ENCODE results near the gene BPIFB1. TPM values are rescaled to one million over a fixed set of nuclear protein-coding genes. Genes with fewer than 3 reads are reported as not detected.

BPIFB1 gene
- total RNA-seq, 2 donors from 2014 or later, result not detected

DNA sequence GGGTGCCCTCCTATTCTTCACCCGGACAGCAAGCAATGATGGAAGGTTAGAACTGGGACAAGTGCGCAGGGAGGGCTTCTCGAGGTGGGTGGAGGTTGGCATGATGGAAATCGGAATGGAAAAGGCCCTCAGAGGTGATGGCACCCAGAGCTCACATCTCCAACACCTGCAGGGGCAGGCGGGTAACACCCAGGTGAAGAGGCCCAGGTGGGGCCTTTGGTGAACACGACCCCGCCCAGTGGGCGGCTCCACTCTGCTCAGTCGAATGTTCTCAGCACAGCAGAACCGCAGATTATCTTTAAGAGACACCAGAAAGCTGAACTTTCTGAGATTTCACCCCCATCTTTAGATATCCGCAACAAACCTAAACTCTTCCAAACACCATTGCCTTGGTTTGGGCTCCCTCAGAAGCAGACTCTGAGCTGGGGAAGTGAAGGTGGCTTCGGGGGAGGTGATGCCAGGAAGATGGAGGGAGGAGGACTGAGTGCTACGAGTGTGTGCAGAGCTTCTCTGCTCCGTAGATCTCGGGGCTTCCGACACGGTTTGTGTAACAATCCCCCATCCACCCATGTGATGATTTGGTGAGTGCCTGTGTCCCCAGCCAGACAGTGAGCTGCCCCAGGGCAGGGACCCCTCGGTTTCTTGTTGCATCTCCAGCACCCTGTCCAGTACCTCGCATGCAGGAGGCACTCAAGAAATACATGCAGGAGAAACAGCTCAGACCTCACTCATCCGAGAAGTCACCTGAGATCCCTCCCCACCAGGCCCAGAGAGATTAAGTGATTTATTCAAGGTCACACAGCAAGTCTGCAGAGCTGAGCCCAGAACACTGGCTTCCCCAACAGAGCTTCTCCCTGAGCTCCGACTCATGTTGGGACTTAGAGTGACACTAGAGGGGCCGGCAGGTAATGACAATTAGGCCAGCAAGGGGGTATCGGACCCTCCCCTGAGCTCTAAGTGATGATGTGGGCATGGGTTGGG, 45.4 kb downstream of the BPIFB1 start:
- no peak overlapping the region for H3K4me3 Mint-ChIP-seq

DNA sequence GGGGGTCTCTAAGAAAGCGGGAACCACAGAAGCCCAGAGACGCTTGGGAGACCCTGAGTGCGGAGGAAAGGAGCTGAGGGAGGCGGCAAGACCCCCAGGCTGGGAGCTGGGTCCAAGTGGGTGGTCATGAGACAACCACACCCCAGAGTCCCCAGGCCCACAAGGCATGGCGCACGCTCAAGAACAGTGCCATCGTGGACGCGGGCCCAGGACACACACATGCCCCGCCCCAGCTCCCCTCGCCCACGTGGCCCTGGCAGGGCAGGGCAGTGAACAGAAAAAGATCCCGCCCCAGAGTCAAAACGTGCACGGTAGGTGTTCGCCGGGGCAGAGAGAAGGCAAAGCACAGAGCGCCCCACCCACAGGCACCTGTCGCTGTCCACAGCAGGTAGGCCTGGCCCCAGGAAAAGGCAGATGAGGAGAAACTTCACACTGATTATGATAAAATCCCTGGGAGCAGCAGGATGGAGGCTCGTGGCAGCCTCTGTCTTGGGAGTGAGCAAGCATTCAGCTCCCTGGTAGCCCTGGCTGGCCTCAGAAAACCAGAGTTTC, 50.0 kb downstream of the BPIFB1 start:
- Mint-ChIP-seq H3K36me3 (ENCODE audit: insufficient read depth in 2 of 2) (no peaks in the 10 kb centered on the region), H3K27ac (no peak overlapping the region), H3K9me3 (no peaks in the 10 kb centered on the region), H3K4me3 (no peak overlapping the region), H3K4me1 (ENCODE audit: low read depth) (no peaks in the 10 kb centered on the region), H3K27me3 (ENCODE audit: low read depth) (no peaks in the 10 kb centered on the region)
- no peak for DNase-seq
- no peak for ATAC-seq (replicated peaks in 1 of 2)

More for the DNA sequence above, 45.4 kb downstream of the BPIFB1 start:
- H3K36me3 Mint-ChIP-seq (ENCODE audit: insufficient read depth in 2 of 2), result no peaks in the 10 kb centered on the region
- H3K4me1 Mint-ChIP-seq (ENCODE audit: low read depth), result no peaks in the 10 kb centered on the region
- DNase-seq (no peak), ATAC-seq (replicated peaks in 1 of 2) (no peak)
- no peaks in the 10 kb centered on the region for H3K9me3 Mint-ChIP-seq
- no peaks in the 10 kb centered on the region for H3K27me3 Mint-ChIP-seq (ENCODE audit: low read depth)
- no peak overlapping the region for H3K27ac Mint-ChIP-seq

DNA sequence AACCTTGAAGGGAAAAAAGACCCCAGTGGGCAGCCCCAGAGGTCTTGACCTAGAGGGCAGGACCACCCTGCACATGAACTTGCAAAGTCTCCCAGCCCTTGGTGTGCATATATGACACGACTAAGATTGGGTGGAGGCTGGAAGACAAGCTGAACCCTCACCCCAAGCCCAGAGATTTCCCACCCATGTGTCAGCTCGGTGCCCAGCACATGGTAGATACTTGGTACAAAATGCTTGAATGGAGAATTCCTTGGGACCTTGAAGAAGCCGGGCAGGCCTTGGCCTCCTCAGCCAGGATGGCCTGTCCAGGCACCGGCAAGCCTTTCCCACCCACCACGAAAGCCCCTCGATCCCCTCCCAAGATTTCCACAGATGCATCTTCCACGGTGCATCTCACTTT, 50.6 kb downstream of the BPIFB1 start:
- H3K4me3 Mint-ChIP-seq, result no peak overlapping the region
- no peak for DNase-seq
- ATAC-seq (replicated peaks in 1 of 2), result no peak
- H3K4me1 Mint-ChIP-seq (ENCODE audit: low read depth), result no peaks in the 10 kb centered on the region
- H3K27me3 Mint-ChIP-seq (ENCODE audit: low read depth), result no peaks in the 10 kb centered on the region
- H3K36me3 Mint-ChIP-seq (ENCODE audit: insufficient read depth in 2 of 2), result no peaks in the 10 kb centered on the region
- no peaks in the 10 kb centered on the region for H3K9me3 Mint-ChIP-seq
- no peak overlapping the region for H3K27ac Mint-ChIP-seq

DNA sequence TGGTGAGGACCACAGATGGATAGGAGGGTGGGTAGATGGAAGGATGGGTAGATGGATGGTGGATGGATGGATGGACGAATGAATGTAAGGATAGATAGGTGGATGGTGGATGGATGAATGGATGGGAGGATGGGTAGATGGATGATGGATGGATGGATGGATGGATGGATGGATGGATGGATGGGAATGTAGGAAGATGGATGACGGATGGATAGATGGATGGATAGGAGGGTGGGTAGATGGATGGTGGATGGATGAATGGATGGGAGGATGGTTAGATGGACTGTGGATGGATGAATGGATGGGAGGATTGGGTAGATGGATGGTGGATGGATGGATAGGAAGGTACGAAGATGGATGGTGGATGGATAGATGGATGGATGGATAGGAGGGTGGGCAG, 51.1 kb downstream of the BPIFB1 start:
- Mint-ChIP-seq H3K27me3 (ENCODE audit: low read depth) (no peaks in the 10 kb centered on the region), H3K36me3 (ENCODE audit: insufficient read depth in 2 of 2) (no peaks in the 10 kb centered on the region), H3K4me1 (ENCODE audit: low read depth) (no peaks in the 10 kb centered on the region), H3K4me3 (no peak overlapping the region), H3K27ac (no peak overlapping the region), H3K9me3 (no peaks in the 10 kb centered on the region)
- DNase-seq, result no peak
- no peak for ATAC-seq (replicated peaks in 1 of 2)

DNA sequence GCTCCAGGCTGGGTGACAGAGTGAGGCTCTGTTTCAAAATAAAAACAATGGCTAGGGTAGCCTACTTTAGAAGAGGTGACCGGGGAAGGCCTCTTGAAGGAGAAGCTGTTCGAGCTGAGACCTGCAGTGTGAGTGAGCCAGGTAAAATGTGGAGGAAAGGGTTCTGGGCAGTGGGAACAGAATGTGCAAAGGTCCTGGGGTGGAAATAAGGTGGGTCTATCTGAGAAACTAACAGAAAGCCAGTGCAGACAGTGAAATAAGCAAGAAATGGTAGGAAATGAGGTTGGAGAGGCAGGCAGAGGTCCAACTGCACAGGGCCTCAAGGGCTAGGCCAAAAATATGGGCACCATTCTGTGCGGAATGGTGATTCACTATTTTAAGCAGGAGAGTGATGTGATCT, 53.4 kb downstream of the BPIFB1 start:
- Mint-ChIP-seq H3K4me1 (ENCODE audit: low read depth) (no peaks in the 10 kb centered on the region), H3K36me3 (ENCODE audit: insufficient read depth in 2 of 2) (no peaks in the 10 kb centered on the region), H3K9me3 (no peaks in the 10 kb centered on the region), H3K4me3 (no peak overlapping the region), H3K27ac (no peak overlapping the region), H3K27me3 (ENCODE audit: low read depth) (no peaks in the 10 kb centered on the region)
- DNase-seq (no peak), ATAC-seq (replicated peaks in 1 of 2) (no peak)

DNA sequence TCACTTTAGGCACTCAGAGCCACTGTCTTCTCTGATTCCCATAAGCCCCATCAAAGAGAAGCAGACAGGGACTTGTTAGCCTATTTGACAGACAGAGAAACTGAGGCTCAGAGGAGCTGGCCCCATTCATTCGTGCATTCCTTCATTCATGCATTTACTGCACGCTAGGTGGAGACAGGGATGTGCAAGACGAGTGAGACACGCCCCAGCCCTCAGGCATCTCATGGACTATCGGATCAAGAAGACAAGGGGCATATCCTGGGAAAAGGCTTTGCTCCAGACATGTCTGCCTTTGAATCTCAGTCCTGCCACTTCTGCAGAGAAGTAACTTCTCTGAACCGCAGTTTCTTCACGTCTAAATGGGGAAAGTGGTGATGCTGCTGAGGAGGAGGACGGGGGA, 54.1 kb downstream of the BPIFB1 start:
- H3K4me3 Mint-ChIP-seq, result no peak overlapping the region
- no peaks in the 10 kb centered on the region for H3K9me3 Mint-ChIP-seq
- ATAC-seq (replicated peaks in 1 of 2) (no peak), DNase-seq (no peak)
- H3K27me3 Mint-ChIP-seq (ENCODE audit: low read depth), result no peaks in the 10 kb centered on the region
- no peaks in the 10 kb centered on the region for H3K36me3 Mint-ChIP-seq (ENCODE audit: insufficient read depth in 2 of 2)
- no peak overlapping the region for H3K27ac Mint-ChIP-seq
- H3K4me1 Mint-ChIP-seq (ENCODE audit: low read depth), result no peaks in the 10 kb centered on the region

DNA sequence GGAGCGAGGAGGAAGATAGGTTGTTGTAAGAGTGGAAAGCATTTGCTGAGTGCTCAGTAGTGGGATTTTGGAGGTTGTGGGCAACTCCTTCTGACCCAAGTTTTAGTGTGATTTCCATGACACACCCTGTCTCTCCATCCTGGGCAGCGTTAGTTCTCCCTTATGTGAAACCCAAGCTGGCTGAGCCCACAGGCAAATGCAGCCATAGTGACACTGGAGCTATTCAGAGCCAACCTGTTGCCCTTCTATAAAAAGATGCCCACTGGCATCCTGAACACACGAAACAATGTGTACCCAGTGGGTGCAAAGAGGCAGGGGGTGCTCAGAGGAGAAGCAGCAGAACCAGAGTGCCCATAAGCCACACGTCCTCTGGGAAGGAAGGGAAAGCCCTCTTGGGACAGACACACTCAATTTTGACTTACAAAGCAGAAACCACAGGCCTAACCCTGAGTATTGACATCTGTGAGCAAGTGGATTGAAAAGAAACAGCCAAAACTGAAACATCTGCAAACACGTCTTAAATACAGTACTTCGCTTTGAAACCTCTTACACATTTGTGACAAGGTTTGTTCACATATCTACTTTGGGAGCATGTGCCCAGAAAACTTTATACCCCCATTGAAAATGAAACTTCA, 54.6 kb downstream of the BPIFB1 start:
- H3K4me3 Mint-ChIP-seq, result no peak overlapping the region
- H3K27ac Mint-ChIP-seq, result no peak overlapping the region
- ATAC-seq (replicated peaks in 1 of 2), result no peak
- no peaks in the 10 kb centered on the region for H3K9me3 Mint-ChIP-seq
- no peaks in the 10 kb centered on the region for H3K27me3 Mint-ChIP-seq (ENCODE audit: low read depth)
- H3K4me1 Mint-ChIP-seq (ENCODE audit: low read depth), result no peaks in the 10 kb centered on the region
- H3K36me3 Mint-ChIP-seq (ENCODE audit: insufficient read depth in 2 of 2), result no peaks in the 10 kb centered on the region
- DNase-seq, result no peak

DNA sequence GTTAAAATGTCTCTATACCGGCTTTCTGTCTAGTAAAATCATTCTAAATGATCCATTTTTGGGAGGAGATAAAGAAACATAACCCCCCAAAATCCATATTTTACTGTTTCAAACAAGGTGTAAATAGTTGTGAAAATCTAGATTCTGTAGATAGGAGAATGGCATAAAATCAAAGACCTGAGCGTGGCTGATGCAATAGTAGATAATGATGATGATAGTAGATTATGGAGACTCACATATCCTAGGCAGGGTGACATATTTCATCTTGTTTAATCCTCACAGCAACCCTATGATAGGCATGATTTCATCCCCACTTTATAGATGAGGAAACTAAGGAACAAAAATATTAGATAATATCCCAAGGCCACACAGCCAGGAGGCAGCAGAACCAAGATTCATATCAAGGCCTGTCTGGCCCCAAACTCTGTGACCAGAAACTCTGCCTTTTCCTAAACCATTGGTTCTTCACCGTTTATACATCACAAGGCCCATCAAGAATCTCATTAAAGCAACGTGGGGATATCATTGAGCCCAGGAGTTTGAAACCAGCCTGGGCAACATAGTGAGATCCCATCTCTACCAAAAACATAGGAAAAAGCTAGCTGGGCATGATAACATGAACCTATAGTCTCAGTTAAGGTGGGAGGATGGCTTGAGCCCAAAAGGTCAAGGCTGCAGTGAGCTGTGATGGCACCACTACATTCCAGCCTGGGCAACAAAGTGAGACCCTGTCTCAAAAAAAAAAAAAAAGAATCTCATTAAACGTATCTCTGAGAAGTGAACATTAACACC, 55.6 kb downstream of the BPIFB1 start:
- DNase-seq (no peak), ATAC-seq (replicated peaks in 1 of 2) (no peak)
- no peaks in the 10 kb centered on the region for H3K36me3 Mint-ChIP-seq (ENCODE audit: insufficient read depth in 2 of 2)
- H3K4me1 Mint-ChIP-seq (ENCODE audit: low read depth), result no peaks in the 10 kb centered on the region
- no peak overlapping the region for H3K27ac Mint-ChIP-seq
- no peaks in the 10 kb centered on the region for H3K9me3 Mint-ChIP-seq
- no peak overlapping the region for H3K4me3 Mint-ChIP-seq
- H3K27me3 Mint-ChIP-seq (ENCODE audit: low read depth), result no peaks in the 10 kb centered on the region

DNA sequence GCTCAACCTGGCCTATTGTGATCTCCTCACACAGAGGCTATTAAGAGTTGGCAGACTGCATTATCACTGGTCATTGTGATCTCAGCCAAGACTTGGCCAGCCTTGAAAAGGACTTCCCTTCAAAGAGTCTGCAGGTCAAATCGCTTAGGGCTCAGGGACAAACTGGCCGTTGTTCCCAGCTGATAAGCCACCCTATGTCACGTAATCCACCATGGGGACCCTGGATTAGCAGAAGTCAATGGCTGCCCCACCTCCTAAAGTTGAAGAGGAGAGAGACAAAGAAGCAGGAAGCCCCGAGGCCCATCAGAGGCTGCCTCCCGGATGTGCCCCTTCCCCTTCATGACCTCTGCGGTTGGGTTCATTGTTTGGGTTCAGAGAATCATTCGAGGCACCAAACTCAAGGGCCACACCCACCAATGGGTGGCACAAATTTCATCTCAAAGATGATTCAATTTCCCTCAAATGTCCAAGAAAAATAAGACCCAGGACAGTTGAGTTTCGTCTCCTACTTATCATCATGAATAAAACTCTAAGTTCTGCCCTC, 56.6 kb downstream of the BPIFB1 start:
- Mint-ChIP-seq H3K27me3 (ENCODE audit: low read depth) (no peaks in the 10 kb centered on the region), H3K9me3 (no peaks in the 10 kb centered on the region), H3K4me1 (ENCODE audit: low read depth) (no peaks in the 10 kb centered on the region), H3K4me3 (no peak overlapping the region), H3K27ac (no peak overlapping the region), H3K36me3 (ENCODE audit: insufficient read depth in 2 of 2) (no peaks in the 10 kb centered on the region)
- no peak for ATAC-seq (replicated peaks in 1 of 2)
- no peak for DNase-seq

DNA sequence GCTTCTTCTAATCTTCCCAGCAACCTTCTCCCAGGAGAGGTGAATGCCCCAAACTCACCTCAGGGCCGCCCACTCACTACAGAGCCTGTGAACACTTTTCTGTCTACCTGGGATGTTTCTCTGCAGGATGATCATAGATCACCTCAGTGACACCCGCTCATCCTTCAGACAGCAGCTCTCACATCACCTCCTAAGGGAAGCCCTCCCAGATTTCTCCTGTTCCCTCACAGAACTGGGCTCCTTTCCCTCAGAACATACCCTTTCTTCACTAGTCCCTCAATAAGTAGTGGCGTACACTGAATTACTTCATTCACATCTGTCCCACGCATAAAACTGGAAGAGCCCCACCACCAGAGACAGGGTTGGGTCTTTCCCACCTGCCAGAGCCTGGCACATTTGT, 60.5 kb downstream of the BPIFB1 start:
- H3K9me3 Mint-ChIP-seq, result no peaks in the 10 kb centered on the region
- no peak overlapping the region for H3K27ac Mint-ChIP-seq
- no peaks in the 10 kb centered on the region for H3K27me3 Mint-ChIP-seq (ENCODE audit: low read depth)
- H3K36me3 Mint-ChIP-seq (ENCODE audit: insufficient read depth in 2 of 2), result no peaks in the 10 kb centered on the region
- H3K4me1 Mint-ChIP-seq (ENCODE audit: low read depth), result peaks cover 5% of the 10 kb centered on the region
- ATAC-seq (replicated peaks in 1 of 2) (no peak), DNase-seq (no peak)
- no peak overlapping the region for H3K4me3 Mint-ChIP-seq

DNA sequence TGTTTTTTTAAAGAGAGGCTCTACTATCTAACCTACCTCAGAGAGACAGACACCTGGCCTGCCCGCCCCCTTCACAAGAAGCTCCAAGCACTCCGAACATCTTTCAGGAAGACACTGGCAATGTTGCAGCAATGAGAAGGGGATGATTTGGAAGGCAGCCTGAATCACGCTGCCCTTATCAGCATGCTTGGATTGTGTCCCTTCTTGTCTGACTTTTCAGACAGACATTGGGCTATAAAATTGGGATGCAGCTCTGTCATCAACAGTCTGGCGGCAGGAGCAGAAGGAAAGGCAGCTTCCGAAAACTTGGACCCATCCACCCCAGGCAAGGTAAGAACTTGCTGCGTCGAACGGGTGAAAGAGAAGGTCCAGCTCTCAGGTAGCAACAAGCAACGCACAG, 62.3 kb downstream of the BPIFB1 start:
- H3K27me3 Mint-ChIP-seq (ENCODE audit: low read depth), result no peaks in the 10 kb centered on the region
- ATAC-seq (replicated peaks in 1 of 2), result no peak
- peaks cover 5% of the 10 kb centered on the region for H3K4me1 Mint-ChIP-seq (ENCODE audit: low read depth)
- no peak overlapping the region for H3K27ac Mint-ChIP-seq
- no peaks in the 10 kb centered on the region for H3K9me3 Mint-ChIP-seq
- peaks cover 0 to 1% of the 10 kb centered on the region in 2 donors for H3K36me3 Mint-ChIP-seq (ENCODE audit: insufficient read depth in 2 of 2)
- no peak for DNase-seq
- H3K4me3 Mint-ChIP-seq, result no peak overlapping the region

DNA sequence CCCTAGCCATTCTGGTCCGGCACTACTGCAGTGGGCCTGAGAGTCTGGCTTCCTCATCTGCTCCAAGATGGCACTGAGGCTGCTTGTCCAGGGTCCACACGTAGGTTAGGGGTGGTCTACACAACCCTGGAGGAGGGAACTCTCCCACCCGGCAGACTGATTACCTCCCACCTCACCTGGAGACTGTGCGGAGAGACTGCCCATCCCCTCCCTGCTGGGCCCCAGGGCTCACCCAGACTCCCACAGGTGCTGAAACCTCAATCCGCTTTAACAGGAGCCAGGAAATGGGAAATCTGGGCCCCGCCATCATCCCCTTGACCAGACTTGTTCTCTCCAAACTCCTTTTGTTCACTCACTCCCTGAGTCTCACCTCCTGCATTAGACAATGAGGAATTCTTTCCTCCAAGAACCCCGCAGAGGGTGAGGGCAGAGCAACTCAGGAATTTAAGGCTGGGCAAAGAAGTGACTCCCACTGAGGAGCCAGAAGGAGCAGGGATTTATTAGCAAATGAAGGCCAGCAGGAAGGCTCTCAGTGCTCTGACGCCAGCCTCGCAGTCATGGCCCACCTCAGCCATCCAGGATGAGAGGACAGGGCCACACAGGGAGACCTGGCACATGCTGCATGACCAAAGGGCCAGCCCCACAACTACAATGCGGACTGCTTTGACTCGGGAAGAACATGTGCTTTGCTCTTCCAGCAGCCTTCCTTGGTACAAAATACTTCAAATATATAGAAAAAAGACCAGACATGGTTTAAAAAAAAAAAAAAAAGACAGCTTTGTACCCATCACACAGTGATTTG, 65.3 kb downstream of the BPIFB1 start:
- DNase-seq, result no peak
- H3K36me3 Mint-ChIP-seq (ENCODE audit: insufficient read depth in 2 of 2), result peaks cover 0 to 3% of the 10 kb centered on the region in 2 donors
- peaks cover 5% of the 10 kb centered on the region for H3K4me1 Mint-ChIP-seq (ENCODE audit: low read depth)

More for the DNA sequence above, 65.3 kb downstream of the BPIFB1 start:
- H3K27me3 Mint-ChIP-seq (ENCODE audit: low read depth), result no peaks in the 10 kb centered on the region
- no peak overlapping the region for H3K4me3 Mint-ChIP-seq
- ATAC-seq (replicated peaks in 1 of 2), result no peak
- no peak overlapping the region for H3K27ac Mint-ChIP-seq
- no peaks in the 10 kb centered on the region for H3K9me3 Mint-ChIP-seq
